ENCODE data around the gene AIG1.
"Not testable (repeated sequence)": the region's sequence is repeated elsewhere in the genome, so short reads cannot be mapped to it uniquely, and the experiment has no call there.

AIG1 gene

DNA sequence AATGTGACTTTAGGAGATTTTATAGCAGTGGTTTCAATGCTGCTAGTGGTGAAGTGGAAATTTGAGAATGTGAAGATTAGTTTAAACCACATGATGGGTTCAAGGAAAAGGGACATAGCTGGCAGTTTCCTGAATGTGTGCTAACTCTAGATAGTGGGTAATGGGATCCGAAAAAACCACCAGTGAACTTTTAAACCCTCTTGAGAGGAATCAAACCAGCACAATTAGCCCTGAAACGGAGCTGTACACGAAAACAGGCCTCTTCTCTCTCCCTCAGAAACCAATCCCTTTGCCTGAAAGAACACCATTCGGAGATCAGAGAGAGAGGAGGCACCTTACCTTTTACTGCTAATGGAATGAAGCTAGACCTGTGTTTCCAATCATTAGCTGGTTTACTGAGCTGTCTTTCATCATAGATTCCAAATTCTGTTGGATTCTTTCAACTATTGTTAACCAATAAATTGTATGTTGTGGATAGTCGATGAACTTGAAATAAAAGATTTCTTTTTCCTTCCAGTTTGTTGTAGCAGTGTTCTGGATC, 103.9 kb downstream of the AIG1 start:
- no peaks in the 10 kb centered on the region for H3K9me3 Mint-ChIP-seq
- H3K4me3 Mint-ChIP-seq: no peak overlapping the region
- CTCF ChIA-PET: no interaction called here
- H3K36me3 Mint-ChIP-seq: no peaks in the 10 kb centered on the region
- no peak for DNase-seq
- H3K4me1 Mint-ChIP-seq: no peaks in the 10 kb centered on the region
- no peaks in the 10 kb centered on the region for H3K27me3 Mint-ChIP-seq
- no peak overlapping the region for H3K27ac Mint-ChIP-seq

DNA sequence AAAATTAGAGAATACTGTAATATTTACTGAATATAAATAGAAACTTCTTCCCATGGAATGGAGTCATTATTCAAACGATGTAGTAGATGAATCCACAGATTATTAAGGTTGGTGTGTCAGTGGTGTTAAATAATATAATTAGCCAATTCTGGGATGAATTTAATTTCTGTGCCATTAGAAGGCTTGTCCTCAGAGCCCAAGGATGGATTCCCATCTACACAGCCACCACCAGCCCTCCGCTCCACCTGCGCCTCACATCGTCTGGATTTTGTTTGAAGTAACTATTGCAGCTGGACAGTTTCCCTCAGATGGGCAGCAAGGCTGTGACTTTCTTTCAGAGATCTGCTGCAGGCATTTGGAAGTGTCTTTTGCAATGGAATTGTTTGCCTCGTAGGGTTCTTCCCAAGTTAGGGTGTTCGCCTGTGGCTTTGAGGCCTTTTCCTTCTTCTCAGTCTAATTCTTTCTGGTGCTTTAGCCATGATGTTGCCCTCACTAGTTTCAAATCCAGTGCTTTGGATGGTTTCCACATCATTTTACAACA, 104.7 kb downstream of the AIG1 start:
- Mint-ChIP-seq H3K36me3 (no peaks in the 10 kb centered on the region), H3K27ac (no peak overlapping the region), H3K4me1 (no peaks in the 10 kb centered on the region), H3K9me3 (no peaks in the 10 kb centered on the region), H3K4me3 (no peak overlapping the region), H3K27me3 (no peaks in the 10 kb centered on the region)
- DNase-seq: no peak
- CTCF ChIA-PET: no interaction called here

GRCh38 chr6:143166247-143166695, 105.6 kb downstream of the AIG1 start:
- H3K27me3 Mint-ChIP-seq: no peaks in the 10 kb centered on the region

GRCh38 chr6:143167224-143167623, 106.5 kb downstream of the AIG1 start:
- CTCF ChIA-PET: no interaction called here
- no peak for DNase-seq

More at GRCh38 chr6:143166247-143166695, 105.6 kb downstream of the AIG1 start:
- no peak for DNase-seq
- Mint-ChIP-seq H3K27ac (no peak overlapping the region), H3K4me1 (no peaks in the 10 kb centered on the region), H3K9me3 (no peaks in the 10 kb centered on the region), H3K4me3 (no peak overlapping the region), H3K36me3 (peaks cover 1% of the 10 kb centered on the region)
- CTCF ChIA-PET: no interaction called here

DNA sequence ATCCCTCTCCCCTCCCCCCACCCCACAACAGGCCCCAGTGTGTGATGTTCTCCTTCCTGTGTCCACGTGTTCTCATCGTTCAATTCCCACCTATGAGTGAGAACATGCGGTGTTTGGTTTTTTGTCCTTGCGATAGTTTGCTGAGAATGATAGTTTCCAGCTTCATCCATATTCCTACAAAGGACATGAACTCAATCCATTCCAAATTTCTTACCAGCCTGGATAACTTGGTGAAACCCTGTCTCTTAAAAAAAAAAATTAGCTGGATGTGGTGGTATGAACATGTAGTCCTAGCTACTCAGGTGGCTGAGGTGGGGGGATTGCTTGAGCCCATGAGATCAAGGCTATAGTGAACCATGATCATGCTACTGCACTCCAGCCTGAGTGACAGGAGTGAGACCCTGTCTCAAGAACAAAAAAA, 107.7 kb downstream of the AIG1 start:
- H3K4me1 Mint-ChIP-seq, H3K4me3 Mint-ChIP-seq, H3K27ac Mint-ChIP-seq, DNase-seq, H3K36me3 Mint-ChIP-seq, CTCF ChIA-PET, H3K27me3 Mint-ChIP-seq, H3K9me3 Mint-ChIP-seq: not testable (repeated sequence)

More at GRCh38 chr6:143167224-143167623, 106.5 kb downstream of the AIG1 start:
- Mint-ChIP-seq H3K27me3 (no peaks in the 10 kb centered on the region), H3K4me1 (no peaks in the 10 kb centered on the region), H3K4me3 (no peak overlapping the region), H3K36me3 (peaks cover 1% of the 10 kb centered on the region), H3K9me3 (peaks cover 2% of the 10 kb centered on the region), H3K27ac (no peak overlapping the region)

- H3K4me3 Mint-ChIP-seq: no peak overlapping the region
- H3K9me3 Mint-ChIP-seq: peaks cover 8% of the 10 kb centered on the region
- CTCF ChIA-PET: no interaction called here
- no peaks in the 10 kb centered on the region for H3K27me3 Mint-ChIP-seq
- H3K4me1 Mint-ChIP-seq: no peaks in the 10 kb centered on the region
- H3K36me3 Mint-ChIP-seq: peaks cover 7% of the 10 kb centered on the region
- no peak for DNase-seq
- H3K27ac Mint-ChIP-seq: no peak overlapping the region
These were observed 108.8 kb downstream of the AIG1 start for GRCh38 chr6:143169440-143169839.

- no peak for DNase-seq
- no peaks in the 10 kb centered on the region for H3K4me1 Mint-ChIP-seq
- CTCF ChIA-PET: interaction anchor here (1.3 kb wide), 1 partner anchor 19 kb away, joined by 3 read pairs; no protein-coding TSS in a partner anchor
- no peak overlapping the region for H3K27ac Mint-ChIP-seq
- H3K36me3 Mint-ChIP-seq: peaks cover 14% of the 10 kb centered on the region
- no peak overlapping the region for H3K4me3 Mint-ChIP-seq
- H3K9me3 Mint-ChIP-seq: peaks cover 17% of the 10 kb centered on the region
- no peaks in the 10 kb centered on the region for H3K27me3 Mint-ChIP-seq
These were observed 113.8 kb downstream of the AIG1 start for GRCh38 chr6:143174516-143174915.

DNA sequence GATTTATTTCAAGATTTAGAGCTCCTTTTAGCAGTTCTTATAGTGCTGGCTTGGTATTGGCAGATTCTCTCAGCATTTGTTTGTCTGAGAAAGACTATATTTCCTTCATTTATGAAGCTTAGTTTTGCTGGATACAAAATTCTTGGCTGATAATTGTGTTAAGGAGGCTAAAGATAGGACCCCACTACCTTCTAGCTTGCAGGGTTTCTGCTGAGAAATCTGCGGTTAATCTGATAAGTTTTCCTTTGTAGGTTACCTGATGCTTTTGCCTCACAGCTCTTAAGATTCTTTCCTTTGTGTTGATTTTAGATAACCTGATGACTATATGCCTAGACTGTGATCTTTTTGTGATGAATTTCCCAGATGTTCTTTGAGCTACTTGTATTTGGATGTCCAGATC, 114.3 kb downstream of the AIG1 start:
- Mint-ChIP-seq H3K36me3 (peaks cover 14% of the 10 kb centered on the region), H3K27ac (no peak overlapping the region), H3K9me3 (peaks cover 17% of the 10 kb centered on the region), H3K4me1 (no peaks in the 10 kb centered on the region), H3K27me3 (no peaks in the 10 kb centered on the region), H3K4me3 (no peak overlapping the region)
- CTCF ChIA-PET: interaction anchor here (1.3 kb wide), 1 partner anchor 18 kb away, joined by 3 read pairs; no protein-coding TSS in a partner anchor
- no peak for DNase-seq

DNA sequence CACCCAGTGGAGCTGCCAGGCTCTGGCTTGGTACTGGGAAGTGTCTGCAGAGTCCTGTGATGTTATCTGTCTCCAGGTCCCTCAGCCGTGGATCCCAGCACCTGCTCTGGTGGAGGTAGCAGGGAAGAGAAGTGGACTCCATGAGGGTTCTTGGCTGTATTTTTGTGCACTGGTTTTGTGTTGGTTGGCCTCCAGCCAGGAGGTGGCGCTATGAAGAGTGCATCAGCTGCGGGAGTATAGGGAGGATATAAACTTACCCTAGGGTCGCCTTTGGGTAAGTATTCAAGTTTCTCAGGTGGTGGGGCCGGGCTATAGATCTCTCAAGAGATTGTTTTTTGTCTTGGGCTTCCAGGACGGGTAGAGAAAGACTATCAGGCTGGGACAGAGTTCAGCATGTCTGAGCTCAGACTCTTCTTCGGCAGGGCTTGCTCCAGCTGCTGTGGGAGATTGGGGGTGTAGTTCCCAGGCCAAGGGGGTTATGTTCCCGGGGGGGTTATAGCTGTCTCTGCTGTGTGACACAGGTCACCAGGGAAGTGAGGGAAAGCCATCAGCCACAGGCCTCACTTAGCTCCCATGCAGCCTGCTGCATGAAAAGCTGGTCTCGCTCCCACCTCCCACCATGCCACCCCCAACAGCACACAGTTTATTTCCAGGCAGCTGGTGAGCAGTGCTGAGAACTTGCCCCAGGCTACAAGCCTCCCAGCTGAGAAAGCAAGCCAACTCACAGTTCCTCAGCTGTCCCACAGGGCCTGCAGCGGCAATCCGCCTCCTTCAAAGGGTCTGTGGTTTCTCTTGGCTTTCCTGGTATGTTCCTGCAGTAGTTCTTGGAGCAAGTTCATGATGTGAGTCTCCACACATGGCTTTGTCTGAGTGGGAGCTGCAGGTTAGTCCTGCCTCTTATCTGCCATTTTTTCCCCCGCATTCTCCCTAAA, 115.7 kb downstream of the AIG1 start:
- DNase-seq: no peak
- H3K36me3 Mint-ChIP-seq: peaks cover 13% of the 10 kb centered on the region
- CTCF ChIA-PET: interaction anchor here (0.6 kb wide), 1 partner anchor 262 kb away, joined by 3 read pairs; no protein-coding TSS in a partner anchor

DNA sequence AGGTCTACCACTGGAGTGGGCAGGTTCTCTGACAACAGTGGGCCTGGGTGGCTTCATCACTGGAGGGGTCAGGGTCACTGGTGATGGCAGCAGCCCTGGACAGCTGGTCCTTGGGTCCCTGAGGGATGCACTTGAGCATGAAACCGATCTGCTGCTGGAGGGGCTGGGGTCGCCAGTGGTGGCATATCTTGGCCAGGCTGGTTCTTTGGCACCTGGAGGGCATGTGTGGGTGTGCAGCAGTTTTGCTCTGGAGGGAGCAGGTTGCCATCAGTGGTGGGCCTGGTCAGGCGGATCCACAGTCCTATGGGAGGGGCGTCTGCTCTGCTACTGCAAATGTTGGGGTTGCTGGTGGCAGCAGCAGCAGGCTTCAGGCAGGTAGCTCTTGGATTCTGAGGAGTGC, 117.0 kb downstream of the AIG1 start:
- H3K9me3 Mint-ChIP-seq: peaks cover 12% of the 10 kb centered on the region
- DNase-seq: no peak
- H3K27ac Mint-ChIP-seq: no peak overlapping the region
- H3K36me3 Mint-ChIP-seq: peaks cover 13% of the 10 kb centered on the region
- CTCF ChIA-PET: interaction anchor here (1.0 kb wide), 1 partner anchor 9 kb away, joined by 3 read pairs; no protein-coding TSS in a partner anchor
- no peaks in the 10 kb centered on the region for H3K27me3 Mint-ChIP-seq
- no peaks in the 10 kb centered on the region for H3K4me1 Mint-ChIP-seq
- H3K4me3 Mint-ChIP-seq: no peak overlapping the region

More for the DNA sequence above, 115.7 kb downstream of the AIG1 start:
- H3K27me3 Mint-ChIP-seq: no peaks in the 10 kb centered on the region
- no peak overlapping the region for H3K27ac Mint-ChIP-seq
- no peaks in the 10 kb centered on the region for H3K4me1 Mint-ChIP-seq
- no peak overlapping the region for H3K4me3 Mint-ChIP-seq
- peaks cover 17% of the 10 kb centered on the region for H3K9me3 Mint-ChIP-seq

- Mint-ChIP-seq H3K27me3 (no peaks in the 10 kb centered on the region), H3K36me3 (peaks cover 7% of the 10 kb centered on the region), H3K4me3 (no peak overlapping the region), H3K27ac (no peak overlapping the region), H3K4me1 (no peaks in the 10 kb centered on the region), H3K9me3 (peaks cover 9% of the 10 kb centered on the region)
- CTCF ChIA-PET: no interaction called here
- DNase-seq: no peak
These were observed 118.4 kb downstream of the AIG1 start for GRCh38 chr6:143179096-143179495.

DNA sequence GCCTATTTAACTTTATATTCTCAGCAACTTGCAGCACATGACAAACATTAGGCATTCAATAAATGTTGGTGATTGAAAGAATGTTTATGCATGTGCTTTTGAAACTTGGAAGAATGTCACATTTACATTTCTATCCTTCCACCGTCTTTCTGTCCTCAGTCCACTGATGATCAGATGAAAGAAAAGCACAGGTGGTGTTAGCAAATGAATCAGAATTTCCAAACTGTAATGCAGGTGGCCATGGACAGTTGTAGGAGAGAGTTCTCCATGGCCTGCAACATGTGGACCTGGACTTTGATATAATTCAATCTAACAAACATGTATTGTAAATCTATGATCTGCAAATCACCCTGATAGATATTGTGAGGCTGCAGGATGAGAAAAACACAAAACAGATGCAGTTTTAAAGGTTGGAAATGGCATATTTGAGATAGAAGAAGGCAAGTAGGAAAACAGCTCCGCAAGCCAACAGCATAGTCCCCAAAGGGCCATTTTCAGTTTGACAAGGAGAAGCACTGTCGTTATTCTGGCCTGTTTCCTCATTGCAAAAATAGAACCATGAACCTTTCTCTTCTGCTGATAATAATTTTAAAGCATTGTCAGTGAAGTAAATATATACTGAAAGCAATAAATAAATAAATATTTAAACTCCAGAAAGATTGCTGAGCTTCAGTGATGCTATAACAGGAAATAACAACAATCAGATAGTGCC, 119.4 kb downstream of the AIG1 start:
- Mint-ChIP-seq H3K4me3 (no peak overlapping the region), H3K4me1 (no peaks in the 10 kb centered on the region), H3K27me3 (no peaks in the 10 kb centered on the region), H3K9me3 (peaks cover 9% of the 10 kb centered on the region), H3K36me3 (peaks cover 4% of the 10 kb centered on the region), H3K27ac (no peak overlapping the region)
- no peak for DNase-seq
- CTCF ChIA-PET: no interaction called here

DNA sequence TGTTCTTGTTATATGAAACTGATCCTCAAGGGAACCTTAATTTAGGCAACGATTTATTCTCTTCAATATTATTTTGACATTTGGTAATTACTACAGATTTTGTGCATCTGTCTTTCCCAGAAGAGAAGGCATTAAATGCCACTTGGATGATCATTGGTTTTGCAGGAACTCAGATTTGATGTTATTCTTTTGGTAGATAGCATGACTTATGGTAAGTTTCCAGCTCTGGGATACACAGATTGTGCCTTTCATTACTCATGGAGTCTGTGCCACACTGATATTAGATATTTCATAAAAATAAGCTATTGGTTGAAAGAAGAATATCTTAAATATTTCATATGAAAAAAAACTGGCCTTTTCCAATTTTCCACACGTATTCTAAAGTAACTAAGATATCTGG, 120.1 kb downstream of the AIG1 start:
- peaks cover 5% of the 10 kb centered on the region for H3K9me3 Mint-ChIP-seq
- H3K36me3 Mint-ChIP-seq: no peaks in the 10 kb centered on the region
- no peak for DNase-seq
- H3K27ac Mint-ChIP-seq: no peak overlapping the region
- CTCF ChIA-PET: no interaction called here
- H3K4me1 Mint-ChIP-seq: no peaks in the 10 kb centered on the region
- no peak overlapping the region for H3K4me3 Mint-ChIP-seq
- H3K27me3 Mint-ChIP-seq: no peaks in the 10 kb centered on the region

DNA sequence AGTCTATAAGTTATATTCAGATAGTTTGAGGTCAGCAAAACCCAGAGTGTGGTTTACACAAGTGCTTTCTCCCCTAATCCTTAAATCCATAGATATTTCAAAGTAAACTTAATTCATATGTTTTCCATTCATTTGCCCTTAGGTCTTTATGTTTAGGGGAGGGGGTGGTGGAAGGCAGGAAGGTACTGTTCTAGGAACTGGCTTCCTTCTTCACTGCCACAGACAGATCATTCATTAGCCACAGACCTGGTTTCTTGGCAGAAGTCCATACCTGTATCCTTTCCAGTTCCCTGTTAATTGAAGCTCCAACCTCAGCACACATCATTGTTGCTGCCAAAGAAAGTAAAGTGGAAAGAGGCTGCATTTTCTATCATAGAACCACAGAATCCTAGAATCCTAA, 123.0 kb downstream of the AIG1 start:
- CTCF ChIA-PET: no interaction called here

More for the DNA sequence above, 123.0 kb downstream of the AIG1 start:
- H3K27me3 Mint-ChIP-seq: no peaks in the 10 kb centered on the region
- no peak for DNase-seq
- no peaks in the 10 kb centered on the region for H3K4me1 Mint-ChIP-seq
- H3K36me3 Mint-ChIP-seq: no peaks in the 10 kb centered on the region
- no peak overlapping the region for H3K27ac Mint-ChIP-seq
- no peak overlapping the region for H3K4me3 Mint-ChIP-seq
- H3K9me3 Mint-ChIP-seq: no peaks in the 10 kb centered on the region

Data from activated naive CD4-positive, alpha-beta T cell treated with anti-CD3 and anti-CD28 coated beads, Interleukin-2, amount 10 ng/mL, durations not matched to agents 7 days and 5 days (primary cell).